ENCODE results near the gene PRKD1. TPM values are rescaled to one million over a fixed set of nuclear protein-coding genes. Genes with fewer than 3 reads are reported as not detected.

Gene PRKD1
- total and polyA plus RNA-seq, 2 donors (not counting 1 experiment from before 2014, with no cell fraction given), result 0.03 to 4.3 TPM

DNA sequence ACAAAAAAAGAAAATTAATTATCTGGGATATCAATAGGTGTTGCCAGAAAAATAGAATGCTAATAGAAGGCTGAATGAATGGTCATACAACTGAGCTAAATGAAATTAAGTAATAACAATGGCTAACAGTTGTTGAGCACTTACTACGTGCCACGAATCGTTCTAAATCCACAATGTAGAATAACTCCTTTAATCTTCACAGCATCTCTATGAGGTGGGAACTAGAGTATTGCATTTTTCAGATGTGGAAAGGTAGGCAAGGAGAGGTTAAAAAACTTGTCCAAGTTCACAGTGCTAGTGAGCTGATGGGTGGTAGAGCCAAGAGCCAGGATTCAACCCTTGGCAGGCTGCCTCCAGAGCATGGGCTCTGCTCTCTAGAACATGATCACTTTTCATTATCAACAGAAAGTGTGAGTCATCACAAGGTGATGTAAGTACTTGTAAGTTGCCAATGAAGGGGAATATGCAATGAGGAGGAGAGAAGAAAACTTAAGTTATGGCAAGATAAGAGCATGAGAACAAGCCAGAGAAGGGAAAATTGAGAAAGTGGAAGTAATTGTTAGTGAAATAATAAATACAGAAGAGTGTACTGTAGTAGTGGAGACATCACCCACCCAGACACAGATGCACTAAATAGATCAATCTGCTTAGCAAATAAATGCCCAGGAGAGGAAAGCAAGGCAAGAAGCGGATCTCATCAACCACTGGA, 122.1 kb downstream of the PRKD1 start:
- ChIA-PET POLR2A (no interaction called here), CTCF (no interaction called here)
- DNase-seq (no peak), ATAC-seq (ENCODE audit: low read depth) (peak; percentile 36)
- Histone ChIP-seq H3K9ac (ENCODE audit: low read length) (no peak overlapping the region), H4K20me1 (ENCODE audit: control insufficient read depth, insufficient read depth, low read length, poor library complexity, severe bottlenecking) (no peaks in the 10 kb centered on the region), H3K36me3 (replicated peaks in 1 of 2; ENCODE audit: control extremely low read depth in 1 of 2, control insufficient read depth in 1 of 2, extremely low read depth in 1 of 2, insufficient read depth in 2 of 2, low read length in 1 of 2) (no peaks in the 10 kb centered on the region), H3K4me2 (replicated peaks; ENCODE audit: low read depth, low read length, poor library complexity, severe bottlenecking) (no peak overlapping the region), H3K4me1 (ENCODE audit: control insufficient read depth in 2 of 2, insufficient read depth in 2 of 2, low read length in 2 of 2) (no peaks in the 10 kb centered on the region), H3K4me3 (ENCODE audit: control extremely low read depth in 1 of 5, extremely low read depth in 1 of 5, insufficient read depth in 1 of 5, low read depth in 2 of 5, low read length in 4 of 5) (no peak overlapping the region), H2AFZ (ENCODE audit: insufficient read depth, low read depth, low read length, poor library complexity, severe bottlenecking) (no peak overlapping the region), H3K79me2 (ENCODE audit: control insufficient read depth, insufficient read depth, low read length) (no peaks in the 10 kb centered on the region), H3K9me3 (ENCODE audit: control extremely low read depth in 1 of 3, control insufficient read depth in 2 of 3, insufficient read depth in 1 of 3, low read length in 2 of 3) (peaks cover 0 to 6% (median 0%) of the 10 kb centered on the region in 3 donors), H3K27ac (ENCODE audit: low read length in 2 of 2) (no peak overlapping the region), H3K27me3 (replicated peaks in 1 of 4; ENCODE audit: control extremely low read depth in 1 of 4, control insufficient read depth in 3 of 4, insufficient read depth in 4 of 4, low read length in 3 of 4) (no peaks in the 10 kb centered on the region)
- H3K27me3 Mint-ChIP-seq, result no peaks in the 10 kb centered on the region
- H3K4me3 Mint-ChIP-seq, result no peak overlapping the region
- TF ChIP-seq EZH2 (IDR thresholded peaks at IDR 0.05; ENCODE audit: borderline replicate concordance, insufficient read depth, low read depth, low read length, poor library complexity, severe bottlenecking), result no peak
- TF ChIP-seq, protein P1, sequence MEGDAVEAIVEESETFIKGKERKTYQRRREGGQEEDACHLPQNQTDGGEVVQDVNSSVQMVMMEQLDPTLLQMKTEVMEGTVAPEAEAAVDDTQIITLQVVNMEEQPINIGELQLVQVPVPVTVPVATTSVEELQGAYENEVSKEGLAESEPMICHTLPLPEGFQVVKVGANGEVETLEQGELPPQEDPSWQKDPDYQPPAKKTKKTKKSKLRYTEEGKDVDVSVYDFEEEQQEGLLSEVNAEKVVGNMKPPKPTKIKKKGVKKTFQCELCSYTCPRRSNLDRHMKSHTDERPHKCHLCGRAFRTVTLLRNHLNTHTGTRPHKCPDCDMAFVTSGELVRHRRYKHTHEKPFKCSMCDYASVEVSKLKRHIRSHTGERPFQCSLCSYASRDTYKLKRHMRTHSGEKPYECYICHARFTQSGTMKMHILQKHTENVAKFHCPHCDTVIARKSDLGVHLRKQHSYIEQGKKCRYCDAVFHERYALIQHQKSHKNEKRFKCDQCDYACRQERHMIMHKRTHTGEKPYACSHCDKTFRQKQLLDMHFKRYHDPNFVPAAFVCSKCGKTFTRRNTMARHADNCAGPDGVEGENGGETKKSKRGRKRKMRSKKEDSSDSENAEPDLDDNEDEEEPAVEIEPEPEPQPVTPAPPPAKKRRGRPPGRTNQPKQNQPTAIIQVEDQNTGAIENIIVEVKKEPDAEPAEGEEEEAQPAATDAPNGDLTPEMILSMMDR (IDR thresholded peaks at IDR 0.05), result no peak
- no peak overlapping the region for H3K27ac Mint-ChIP-seq
- WGBS (ENCODE audit: insufficient coverage), result 88% methylated on average over 1 of the region's 4 CpGs
- H3K9me3 Mint-ChIP-seq (ENCODE audit: insufficient read depth), result no peaks in the 10 kb centered on the region
- intact Hi-C loops (cut with micrococcal nuclease), result no loop called here
- peaks cover 14% of the 10 kb centered on the region for H3K4me1 Mint-ChIP-seq

GRCh38 chr14:29804481-29805266, 123.0 kb downstream of the PRKD1 start:
- Mint-ChIP-seq H3K4me3 (no peak overlapping the region), H3K4me1 (peaks cover 22% of the 10 kb centered on the region), H3K27ac (no peak overlapping the region), H3K27me3 (no peaks in the 10 kb centered on the region), H3K9me3 (ENCODE audit: insufficient read depth) (no peaks in the 10 kb centered on the region)
- TF ChIP-seq, protein P1 (IDR thresholded peaks at IDR 0.05), result no peak
- TF ChIP-seq EZH2 (IDR thresholded peaks at IDR 0.05; ENCODE audit: borderline replicate concordance, insufficient read depth, low read depth, low read length, poor library complexity, severe bottlenecking), result no peak
- Histone ChIP-seq H3K79me2 (ENCODE audit: control insufficient read depth, insufficient read depth, low read length) (no peaks in the 10 kb centered on the region), H3K36me3 (replicated peaks in 1 of 2; ENCODE audit: control extremely low read depth in 1 of 2, control insufficient read depth in 1 of 2, extremely low read depth in 1 of 2, insufficient read depth in 2 of 2, low read length in 1 of 2) (no peaks in the 10 kb centered on the region), H3K4me2 (replicated peaks; ENCODE audit: low read depth, low read length, poor library complexity, severe bottlenecking) (no peak overlapping the region), H3K27me3 (replicated peaks in 1 of 4; ENCODE audit: control extremely low read depth in 1 of 4, control insufficient read depth in 3 of 4, insufficient read depth in 4 of 4, low read length in 3 of 4) (no peaks in the 10 kb centered on the region), H2AFZ (ENCODE audit: insufficient read depth, low read depth, low read length, poor library complexity, severe bottlenecking) (no peak overlapping the region), H3K4me3 (ENCODE audit: control extremely low read depth in 1 of 5, extremely low read depth in 1 of 5, insufficient read depth in 1 of 5, low read depth in 2 of 5, low read length in 4 of 5) (no peak overlapping the region), H3K27ac (ENCODE audit: low read length in 2 of 2) (no peak overlapping the region), H4K20me1 (ENCODE audit: control insufficient read depth, insufficient read depth, low read length, poor library complexity, severe bottlenecking) (no peaks in the 10 kb centered on the region), H3K9me3 (ENCODE audit: control extremely low read depth in 1 of 3, control insufficient read depth in 2 of 3, insufficient read depth in 1 of 3, low read length in 2 of 3) (peaks cover 0 to 6% (median 0%) of the 10 kb centered on the region in 3 donors), H3K4me1 (ENCODE audit: control insufficient read depth in 2 of 2, insufficient read depth in 2 of 2, low read length in 2 of 2) (no peaks in the 10 kb centered on the region), H3K9ac (ENCODE audit: low read length) (no peak overlapping the region)
- CTCF ChIA-PET, result interaction anchor here (0.7 kb wide), 1 partner anchor 1294 kb away, joined by 3 read pairs; no protein-coding TSS in a partner anchor
- POLR2A ChIA-PET, result no interaction called here
- no CpG with 5 or more reads among the region's 3 CpGs for WGBS (ENCODE audit: insufficient coverage)
- ATAC-seq (ENCODE audit: low read depth), result no peak
- DNase-seq, result no peak
- intact Hi-C loops (cut with micrococcal nuclease), result loop anchor here (5.0 kb wide), 1 partner anchor 123 kb away; the partner anchor contains the start of gene PRKD1
